Neural cell (in vitro differentiated cells): ENCODE results near the gene DNAH10.

Source experiments
- CTCF ChIP-seq: fragments of 450-650 bp; IDR thresholded peaks from 2 replicates; pipeline ENCODE4 v1.5.1; 2014; ENCODE audit warnings: antibody characterized with exemption, mild to moderate bottlenecking, moderate library complexity; ENCODE audit not compliant: poor library complexity, severe bottlenecking
- EP300 ChIP-seq: fragments of 450-650 bp; conservative IDR thresholded peaks from 2 replicates; pipeline ENCODE4 v1.6.1; 2014; ENCODE audit warnings: antibody characterized with exemption, mild to moderate bottlenecking, moderate library complexity; ENCODE audit not compliant: poor library complexity, severe bottlenecking
- EZH2 ChIP-seq: fragments of 200-600, 300-800 bp; shearing (Covaris generic), sonication (generic); IDR thresholded peaks from 2 replicates; pipeline ENCODE4 v1.6.1; 2014; ENCODE audit warnings: antibody characterized with exemption, low read length, borderline replicate concordance, mild to moderate bottlenecking; ENCODE audit not compliant: insufficient read depth, poor library complexity, severe bottlenecking
- SMC3 ChIP-seq: fragments of 450-650 bp; conservative IDR thresholded peaks from 2 replicates; pipeline ENCODE4 v1.6.1; 2014; ENCODE audit warnings: antibody characterized with exemption, mild to moderate bottlenecking, moderate library complexity; ENCODE audit not compliant: poor library complexity
- TAF1 ChIP-seq: IDR thresholded peaks from 2 replicates; pipeline ENCODE4 v1.6.1; 2012; ENCODE audit warnings: low read depth

GRCh38 chr12:123807670-123808069, 45.6 kb downstream of the DNAH10 start:
- TF ChIP-seq SMC3 (no peak), CTCF (no peak), EP300 (no peak), EZH2 (no peak), TAF1 (no peak)
